Neutrophil (primary cell): Measurements from ENCODE around the gene KRTAP24-1.

Experiments used
- H3K27ac ChIP-seq: fragments of 200-600 bp; sonication (generic); 2 replicates; pipeline ENCODE4 v1.5.1; 2016; ENCODE audit warnings: mild to moderate bottlenecking, moderate library complexity
- H3K27me3 ChIP-seq: fragments of 200-600 bp; sonication (generic); 2 replicates; pipeline ENCODE4 v1.6.0; 2016; ENCODE audit warnings: mild to moderate bottlenecking
- H3K36me3 ChIP-seq: fragments of 200-600 bp; sonication (generic); 2 replicates; pipeline ENCODE4 v1.5.1; 2017
- H3K4me1 ChIP-seq, 2 experiments: fragments of 200-600 bp in 1 of 2; sonication (generic) in 1 of 2; 1 replicate in 1 of 2; 2 replicates in 1 of 2; pipeline versions ENCODE4 v1.5.1 to v1.6.1; 2013 to 2016; ENCODE audit warnings: low read depth in 1 of 2, low read length in 1 of 2, mild to moderate bottlenecking in 1 of 2, moderate library complexity in 1 of 2; ENCODE audit not compliant: control insufficient read depth in 1 of 2, insufficient read depth in 1 of 2
- H3K4me3 ChIP-seq, 2 experiments: fragments of 200-600 bp in 1 of 2; sonication (generic) in 1 of 2; 1 replicate in 1 of 2; 2 replicates in 1 of 2; pipeline ENCODE4 v1.5.1; 2013 to 2016; ENCODE audit warnings: low read depth in 1 of 2, low read length in 1 of 2, mild to moderate bottlenecking in 1 of 2, moderate library complexity in 1 of 2
- H3K9me3 ChIP-seq: fragments of 200-600 bp; sonication (generic); 2 replicates; pipeline ENCODE4 v1.5.1; 2016
- CTCF ChIP-seq: fragments of 200-600 bp; sonication (generic); IDR thresholded peaks from 2 replicates; pipeline ENCODE4 v1.5.1; 2016; ENCODE audit warnings: antibody characterized with exemption

KRTAP24-1 gene

GRCh38 chr21:30269803-30270530 lies 12.8 kb downstream of the KRTAP24-1 start:
- TF ChIP-seq CTCF: no peak
- H3K36me3 ChIP-seq: no peaks in the 10 kb centered on the region
- no peaks in the 10 kb centered on the region for H3K9me3 ChIP-seq
- H3K4me3 ChIP-seq: no peak overlapping the region
- no peaks in the 10 kb centered on the region for H3K4me1 ChIP-seq
- H3K27ac ChIP-seq: no peak overlapping the region
- H3K27me3 ChIP-seq: no peaks in the 10 kb centered on the region

GRCh38 chr21:30268608-30269197 lies 14.0 kb downstream of the KRTAP24-1 start:
- TF ChIP-seq CTCF: no peak
- Histone ChIP-seq H3K4me3 (no peak overlapping the region), H3K9me3 (no peaks in the 10 kb centered on the region), H3K27ac (no peak overlapping the region), H3K4me1 (no peaks in the 10 kb centered on the region), H3K36me3 (no peaks in the 10 kb centered on the region), H3K27me3 (no peaks in the 10 kb centered on the region)

GRCh38 chr21:30257773-30258172 lies 25.0 kb downstream of the KRTAP24-1 start:
- Histone ChIP-seq H3K4me1 (no peaks in the 10 kb centered on the region), H3K36me3 (no peaks in the 10 kb centered on the region), H3K4me3 (no peak overlapping the region), H3K9me3 (no peaks in the 10 kb centered on the region), H3K27me3 (no peaks in the 10 kb centered on the region), H3K27ac (no peak overlapping the region)
- no peak for TF ChIP-seq CTCF

- no peaks in the 10 kb centered on the region for H3K9me3 ChIP-seq
- H3K4me3 ChIP-seq: no peak overlapping the region
- H3K27me3 ChIP-seq: no peaks in the 10 kb centered on the region
- no peak for TF ChIP-seq CTCF
- no peaks in the 10 kb centered on the region for H3K4me1 ChIP-seq
- H3K27ac ChIP-seq: no peak overlapping the region
- H3K36me3 ChIP-seq: no peaks in the 10 kb centered on the region
Measured at GRCh38 chr21:30256100-30256499, 26.6 kb downstream of the KRTAP24-1 start.

DNA sequence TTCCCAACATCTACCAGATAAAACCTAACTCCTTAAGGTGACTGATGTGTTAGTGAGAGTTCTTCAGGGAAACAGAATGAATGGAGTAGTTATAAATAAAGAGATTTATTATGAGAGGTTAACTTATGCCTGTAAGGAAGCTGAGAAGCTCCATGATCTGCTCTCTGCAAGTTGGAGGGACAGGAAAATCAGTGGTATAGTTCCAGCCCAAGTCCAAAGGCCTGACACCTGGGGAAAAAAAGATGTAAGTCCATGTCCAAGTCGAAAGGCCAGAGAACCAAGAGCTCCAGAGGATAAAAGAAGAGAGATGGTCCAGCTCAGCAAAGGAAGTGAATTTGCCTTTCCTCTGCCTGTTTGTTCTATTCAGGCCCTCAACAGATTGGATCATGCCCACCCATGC lies 27.1 kb downstream of the KRTAP24-1 start:
- Histone ChIP-seq H3K9me3 (no peaks in the 10 kb centered on the region), H3K36me3 (no peaks in the 10 kb centered on the region), H3K4me1 (no peaks in the 10 kb centered on the region), H3K4me3 (no peak overlapping the region), H3K27me3 (no peaks in the 10 kb centered on the region), H3K27ac (no peak overlapping the region)
- no peak for TF ChIP-seq CTCF
